NB4 (cell line): ENCODE measurements around the gene COL4A1.

ENCODE experiments used
- DNase-seq: peaks from one replicate; pipeline ENCODE4 v3.0.0; 2010; ENCODE audit warnings: low read depth
- H3K4me3 ChIP-seq: one replicate; pipeline ENCODE4 v1.5.1; 2011; ENCODE audit warnings: mild to moderate bottlenecking, low read depth, low read length, moderate library complexity
- MAX ChIP-seq: IDR thresholded peaks from 2 replicates; pipeline ENCODE4 v1.6.1; 2011; ENCODE audit warnings: low read depth, low read length
- MYC ChIP-seq: IDR thresholded peaks from 2 replicates; pipeline ENCODE4 v1.6.1; 2011; ENCODE audit warnings: low read depth, low read length
- POLR2A ChIP-seq: IDR thresholded peaks from 2 replicates; pipeline ENCODE4 v1.6.1; 2011; ENCODE audit warnings: mild to moderate bottlenecking; ENCODE audit not compliant: insufficient read length; ENCODE audit errors: extremely low read depth
- TF ChIP-seq, protein P1 (sequence below): IDR thresholded peaks from one replicate; pipeline ENCODE4 v1.5.1; 2012; ENCODE audit warnings: low read depth, low read length

The COL4A1 gene

DNA sequence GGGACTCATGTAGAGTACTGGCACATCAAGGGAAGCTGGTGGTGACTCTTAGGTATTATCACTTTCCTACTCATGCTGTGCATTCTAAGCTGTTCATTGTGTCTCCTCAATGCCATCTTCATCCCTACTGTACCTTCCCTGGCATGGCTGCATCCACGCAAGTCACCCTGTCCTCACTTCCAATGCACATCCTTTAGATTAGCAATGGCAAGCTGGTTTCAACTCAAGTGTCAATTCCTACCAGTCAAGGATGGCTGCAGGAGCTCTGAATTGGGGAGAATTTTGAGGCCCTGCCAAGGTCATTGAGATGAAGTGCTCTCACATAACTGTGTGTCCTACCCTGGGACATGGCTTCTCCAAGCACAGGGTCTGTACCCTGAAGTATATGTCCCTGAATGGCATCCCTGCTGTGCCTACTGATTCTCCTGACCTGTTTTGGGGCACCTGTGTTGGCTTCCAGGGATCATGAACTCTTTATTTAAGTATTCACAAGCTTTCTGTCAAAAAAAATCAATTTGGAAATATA, 24.6 kb downstream of the COL4A1 start:
- no peak for DNase-seq
- no peak overlapping the region for H3K4me3 ChIP-seq
- no peak for TF ChIP-seq MAX
- no peak for TF ChIP-seq MYC
- no peak for TF ChIP-seq POLR2A

DNA sequence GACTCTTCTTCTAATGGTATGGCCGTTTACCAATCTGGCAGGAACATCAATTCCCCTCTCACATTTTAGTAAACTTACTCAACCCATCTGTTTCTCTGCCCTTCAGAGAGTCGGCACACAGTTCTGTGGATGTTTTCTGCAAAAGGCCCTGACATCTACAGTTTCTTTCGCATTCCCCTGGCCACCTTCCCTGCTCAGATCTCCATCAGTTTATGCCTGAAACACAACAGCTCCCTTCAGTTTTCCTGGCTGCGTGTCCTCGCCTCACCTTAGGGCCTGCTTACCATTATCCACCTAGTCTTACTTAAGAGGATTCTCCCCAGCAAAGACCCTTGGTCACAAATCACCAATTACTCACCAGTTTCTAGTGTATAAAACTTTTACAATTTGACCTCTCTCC, 25.2 kb downstream of the COL4A1 start:
- DNase-seq: no peak
- TF ChIP-seq POLR2A (no peak), MAX (no peak), MYC (no peak)
- TF ChIP-seq, protein P1, sequence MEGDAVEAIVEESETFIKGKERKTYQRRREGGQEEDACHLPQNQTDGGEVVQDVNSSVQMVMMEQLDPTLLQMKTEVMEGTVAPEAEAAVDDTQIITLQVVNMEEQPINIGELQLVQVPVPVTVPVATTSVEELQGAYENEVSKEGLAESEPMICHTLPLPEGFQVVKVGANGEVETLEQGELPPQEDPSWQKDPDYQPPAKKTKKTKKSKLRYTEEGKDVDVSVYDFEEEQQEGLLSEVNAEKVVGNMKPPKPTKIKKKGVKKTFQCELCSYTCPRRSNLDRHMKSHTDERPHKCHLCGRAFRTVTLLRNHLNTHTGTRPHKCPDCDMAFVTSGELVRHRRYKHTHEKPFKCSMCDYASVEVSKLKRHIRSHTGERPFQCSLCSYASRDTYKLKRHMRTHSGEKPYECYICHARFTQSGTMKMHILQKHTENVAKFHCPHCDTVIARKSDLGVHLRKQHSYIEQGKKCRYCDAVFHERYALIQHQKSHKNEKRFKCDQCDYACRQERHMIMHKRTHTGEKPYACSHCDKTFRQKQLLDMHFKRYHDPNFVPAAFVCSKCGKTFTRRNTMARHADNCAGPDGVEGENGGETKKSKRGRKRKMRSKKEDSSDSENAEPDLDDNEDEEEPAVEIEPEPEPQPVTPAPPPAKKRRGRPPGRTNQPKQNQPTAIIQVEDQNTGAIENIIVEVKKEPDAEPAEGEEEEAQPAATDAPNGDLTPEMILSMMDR: no peak
- no peak overlapping the region for H3K4me3 ChIP-seq

GRCh38 chr13:110280985-110281688, 25.8 kb downstream of the COL4A1 start:
- H3K4me3 ChIP-seq: no peak overlapping the region
- DNase-seq: no peak
- no peak for TF ChIP-seq MYC

DNA sequence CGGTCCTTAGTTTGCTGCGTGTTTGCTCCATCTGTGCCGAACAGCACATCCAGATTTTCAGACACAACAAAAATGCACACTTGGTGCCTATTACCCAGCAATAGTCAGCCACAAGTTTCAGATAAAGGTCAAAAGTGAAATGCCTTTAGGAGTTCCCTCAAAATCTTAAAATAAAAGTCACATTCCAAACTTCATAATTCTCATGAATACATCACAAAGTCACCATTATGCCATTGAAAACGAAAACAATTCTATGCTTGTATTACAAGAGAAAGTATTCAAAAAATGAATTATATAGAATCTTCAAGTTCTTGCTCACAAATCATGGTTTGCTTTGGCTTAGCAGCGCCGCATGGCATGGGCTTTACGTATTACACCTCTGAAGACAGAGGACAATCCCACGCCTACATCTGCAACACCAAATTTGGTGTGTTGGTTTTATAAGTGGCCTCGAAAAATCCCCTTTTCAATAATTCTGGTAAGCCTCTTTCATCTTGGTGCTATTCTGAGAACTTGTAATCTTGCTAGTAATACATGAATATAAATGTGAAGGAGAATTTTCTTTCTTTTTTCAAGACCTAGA, 26.6 kb downstream of the COL4A1 start:
- TF ChIP-seq MYC: no peak
- TF ChIP-seq, protein P1: no peak
- no peak for TF ChIP-seq POLR2A
- TF ChIP-seq MAX: no peak
- DNase-seq: no peak
- H3K4me3 ChIP-seq: no peak overlapping the region

DNA sequence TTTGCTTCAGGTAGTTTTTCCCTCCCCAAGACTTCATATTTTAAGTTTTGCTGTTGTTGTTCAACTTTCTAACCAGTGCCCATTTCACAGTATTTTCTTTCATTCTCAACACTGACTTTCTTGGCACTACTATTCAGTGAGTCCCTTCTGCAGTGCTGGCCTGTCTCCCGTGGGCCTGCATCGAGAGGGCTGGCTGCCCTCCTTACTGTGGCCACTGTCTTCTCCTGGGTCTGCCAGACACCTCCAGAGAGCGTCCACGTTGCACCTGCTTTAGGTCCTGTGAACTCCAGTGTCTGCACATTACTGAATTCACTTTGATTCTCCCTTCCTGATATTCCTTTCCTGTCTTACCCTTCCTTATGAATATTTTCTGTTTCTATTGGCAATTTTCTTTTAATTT, 27.3 kb downstream of the COL4A1 start:
- H3K4me3 ChIP-seq: no peak overlapping the region
- TF ChIP-seq POLR2A (no peak), MYC (no peak), MAX (no peak)
- TF ChIP-seq, protein P1: no peak
- no peak for DNase-seq

DNA sequence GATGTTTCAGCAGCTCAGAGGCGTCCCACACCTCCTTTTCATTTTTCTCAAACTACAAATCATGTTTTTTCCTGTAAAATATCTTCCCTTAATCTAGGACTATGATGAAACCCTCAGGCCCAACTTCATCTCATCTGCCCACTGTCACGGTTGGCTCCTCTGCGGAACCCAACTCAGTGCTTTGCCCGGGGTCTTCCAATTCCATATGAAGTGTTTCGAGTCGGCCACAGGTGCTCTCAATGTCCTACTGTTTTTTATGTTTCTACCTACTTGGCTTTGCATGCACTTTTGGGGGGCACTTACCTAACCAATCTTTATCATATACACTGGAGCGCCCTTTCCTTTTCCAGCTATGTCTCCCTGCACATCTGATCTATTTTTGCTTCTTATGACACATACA, 28.1 kb downstream of the COL4A1 start:
- no peak for DNase-seq
- TF ChIP-seq, protein P1: no peak
- no peak for TF ChIP-seq MAX
- no peak for TF ChIP-seq POLR2A
- no peak for TF ChIP-seq MYC
- H3K4me3 ChIP-seq: no peak overlapping the region

DNA sequence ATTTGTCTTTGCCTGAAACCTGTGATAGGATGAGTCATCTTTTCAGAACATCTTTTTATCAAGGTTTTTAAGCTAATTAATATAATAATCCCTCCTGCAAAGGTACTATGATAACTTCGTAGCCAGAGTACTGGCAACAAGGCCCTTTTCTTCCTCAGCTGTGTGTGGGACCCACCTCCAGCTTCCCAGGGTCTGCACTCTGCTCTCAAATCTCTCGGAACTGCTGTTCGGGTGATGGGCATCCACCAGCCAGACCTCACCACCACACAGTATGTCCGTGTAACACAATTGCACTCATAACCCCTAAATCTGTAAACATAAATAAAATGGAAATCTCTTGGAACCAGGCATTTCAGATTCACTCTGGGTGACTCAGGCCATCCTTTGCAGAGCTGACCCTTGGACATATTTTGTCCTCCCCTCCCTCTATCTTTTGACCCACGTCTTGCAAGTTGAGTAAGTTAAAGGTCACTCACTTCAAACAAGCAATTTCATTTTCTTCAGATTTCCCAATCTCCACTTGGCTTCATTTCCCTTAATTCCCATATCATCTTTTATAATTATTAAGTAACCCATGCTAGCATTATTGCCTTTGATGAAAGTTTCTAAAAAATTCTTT, 29.5 kb downstream of the COL4A1 start:
- no peak for DNase-seq
- TF ChIP-seq, protein P1: no peak
- TF ChIP-seq MAX (no peak), MYC (no peak), POLR2A (no peak)

More for the DNA sequence above, 29.5 kb downstream of the COL4A1 start:
- H3K4me3 ChIP-seq: no peak overlapping the region
